Adrenal gland (tissue), 12 donors: ENCODE results near the gene TMBIM6. TPM values are rescaled to one million over a fixed set of nuclear protein-coding genes. Genes with fewer than 3 reads are reported as not detected.
"Not testable (repeated sequence)": the region's sequence is repeated elsewhere in the genome, so short reads cannot be mapped to it uniquely, and the experiment has no call there.

ENCODE experiments used
- DNase-seq, 7 donors: peaks; one replicate each; pipeline ENCODE4 v3.0.0-alpha.2; 2019 to 2020
- H3K27ac ChIP-seq, 5 donors: fragments of 200-600 bp; sonication (generic) in 4 of 5; 1 replicate in 3 of 5; 2 replicates in 2 of 5; pipeline versions ENCODE4 v1.5.1 to v1.8.0; 2016 to 2020; ENCODE audit warnings: mild to moderate bottlenecking in 1 of 5
- H3K27me3 ChIP-seq: fragments of 200-600 bp; 2 replicates; pipeline ENCODE4 v1.8.0; 2021
- H3K36me3 ChIP-seq, 2 donors: fragments of 200-600 bp; replicated peaks in 1 of 2; 1 replicate in 1 of 2; 2 replicates in 1 of 2; pipeline versions ENCODE4 v1.5.1 to v1.8.0; 2018 to 2022
- H3K4me1 ChIP-seq, 2 donors: fragments of 200-600 bp; replicated peaks in 1 of 2; 1 replicate in 1 of 2; 2 replicates in 1 of 2; pipeline versions ENCODE4 v1.5.1 to v1.8.0; 2018 to 2021
- H3K4me3 ChIP-seq, 4 donors: fragments of 200-600 bp; sonication (generic) in 3 of 4; one replicate each; pipeline ENCODE4 v1.5.1; 2016 to 2018
- H3K9me3 ChIP-seq, 3 donors: fragments of 200-600 bp; sonication (generic) in 1 of 3; replicated peaks in 1 of 3; 1 replicate in 2 of 3; 2 replicates in 1 of 3; pipeline versions ENCODE4 v1.5.1 to v1.8.0; 2016 to 2021
- POLR2A ChIP-seq, 2 donors: fragments of 450-650 bp; IDR thresholded peaks; one replicate each; pipeline ENCODE4 v1.6.1; 2017; ENCODE audit warnings: antibody characterized with exemption in 2 of 2, mild to moderate bottlenecking in 2 of 2, moderate library complexity in 1 of 2
- WGBS, 4 donors: extraction: QIAGEN DNeasy Blood & Tissue Kit in 2 of 4; methylation state at CpG; one replicate each; pipeline versions ENCODE4 v1.1.5 to v1.1.7; 2013 to 2017; 5-methylcytosine and 5-hydroxymethylcytosine counted together
- intact Hi-C, 2 donors: fragments of 100-400 bp; cut with DNase I; formaldehyde crosslinking; loops; one replicate each; pipeline versions ENCODE4 v1.14.1 to v1.15.0; 2022 to 2023
- polyA plus RNA-seq, 3 donors: library from polyadenylated mRNA; stranded (reverse); fragments of 200-250 nt in 2 of 3; fragments of 350-450 nt in 1 of 3; fragmentation: Illumina TruSeq in 1 of 3; extraction: RNeasy Lipid Tissue Mini Kit (QIAGEN cat#74804) in 1 of 3; gene quantifications; one replicate each; pipeline ENCODE4 v1.2.3, GENCODE V29; 2013 to 2014
- total RNA-seq, 9 donors: library from RNA; depleted of rRNA in 4 of 9; stranded (reverse); fragments of >200 nt in 4 of 9; fragments of 120-200 nt in 1 of 9; fragmentation: NEBNext Ultra II Directional in 1 of 9; extraction: Animal tissue kit (Norgen Biotek cat#: 25700) in 1 of 9; gene quantifications; one replicate each; pipeline versions ENCODE4 v1.1.0 to v1.2.4, GENCODE V29; 2013 to 2023
- TF ChIP-seq, protein P1 (sequence below), 6 experiments: fragments of 450-650 bp in 4 of 6; fragments of 200-600 bp in 2 of 6; sonication (generic) in 1 of 6; IDR thresholded peaks; 1 replicate in 5 of 6; 2 replicates in 1 of 6; pipeline versions ENCODE4 v1.5.1 to v1.8.0; 2016 to 2021; ENCODE audit warnings: antibody characterized with exemption in 6 of 6, mild to moderate bottlenecking in 2 of 6, moderate library complexity in 1 of 6
- donor health status: healthy with polysubstance abuse.
- donor health status: Bipolar disorder and iron deficiency.
- donor health status: DM: yes; HTN: yes; CAD: no.
- donor health status: DM: no; HTN: no; CAD: no.
- donor health status: DM: no; HTN: no; CAD: no.
- donor health status: DM: yes; HTN: yes; CAD: no.

Gene TMBIM6
- total and polyA plus RNA-seq, 12 donors = 134 to 874 (median 718) TPM

GRCh38 chr12:49708851-49709250 is 32.5 kb upstream of the TMBIM6 start:
- TF ChIP-seq, protein P1, sequence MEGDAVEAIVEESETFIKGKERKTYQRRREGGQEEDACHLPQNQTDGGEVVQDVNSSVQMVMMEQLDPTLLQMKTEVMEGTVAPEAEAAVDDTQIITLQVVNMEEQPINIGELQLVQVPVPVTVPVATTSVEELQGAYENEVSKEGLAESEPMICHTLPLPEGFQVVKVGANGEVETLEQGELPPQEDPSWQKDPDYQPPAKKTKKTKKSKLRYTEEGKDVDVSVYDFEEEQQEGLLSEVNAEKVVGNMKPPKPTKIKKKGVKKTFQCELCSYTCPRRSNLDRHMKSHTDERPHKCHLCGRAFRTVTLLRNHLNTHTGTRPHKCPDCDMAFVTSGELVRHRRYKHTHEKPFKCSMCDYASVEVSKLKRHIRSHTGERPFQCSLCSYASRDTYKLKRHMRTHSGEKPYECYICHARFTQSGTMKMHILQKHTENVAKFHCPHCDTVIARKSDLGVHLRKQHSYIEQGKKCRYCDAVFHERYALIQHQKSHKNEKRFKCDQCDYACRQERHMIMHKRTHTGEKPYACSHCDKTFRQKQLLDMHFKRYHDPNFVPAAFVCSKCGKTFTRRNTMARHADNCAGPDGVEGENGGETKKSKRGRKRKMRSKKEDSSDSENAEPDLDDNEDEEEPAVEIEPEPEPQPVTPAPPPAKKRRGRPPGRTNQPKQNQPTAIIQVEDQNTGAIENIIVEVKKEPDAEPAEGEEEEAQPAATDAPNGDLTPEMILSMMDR (IDR thresholded peaks at IDR 0.05) = no peak
- TF ChIP-seq POLR2A (IDR thresholded peaks at IDR 0.05) = no peak
- intact Hi-C loops = loop anchor here in 1 of 2 donors (2.0 kb wide), 1 partner anchor 64 kb away; no protein-coding TSS in a partner anchor
- DNase-seq = no peak
- Histone ChIP-seq H3K36me3 (no peaks in the 10 kb centered on the region), H3K4me1 (peaks cover 0 to 18% of the 10 kb centered on the region in 2 donors), H3K4me3 (no peak overlapping the region), H3K27ac (no peak overlapping the region), H3K27me3 (no peaks in the 10 kb centered on the region), H3K9me3 (no peaks in the 10 kb centered on the region)
- 69 to 88% (median 83%) methylated on average over 3 of the region's 3 CpGs for WGBS, 4 donors

GRCh38 chr12:49713952-49714351 is 27.4 kb upstream of the TMBIM6 start:
- H3K27ac ChIP-seq, H3K9me3 ChIP-seq, DNase-seq, intact Hi-C loops, H3K36me3 ChIP-seq, H3K4me3 ChIP-seq, H3K4me1 ChIP-seq, H3K27me3 ChIP-seq: not testable (repeated sequence)
- WGBS, 4 donors = 92 to 100% (median 97%) methylated on average over 2 to 3 of the region's 3 CpGs

- Histone ChIP-seq H3K27me3 (peaks cover 6% of the 10 kb centered on the region), H3K4me3 (no peak overlapping the region), H3K27ac (no peak overlapping the region), H3K36me3 (no peaks in the 10 kb centered on the region), H3K9me3 (no peaks in the 10 kb centered on the region), H3K4me1 (peaks cover 0 to 5% of the 10 kb centered on the region in 2 donors)
- intact Hi-C loops = no loop called here
- DNase-seq = no peak
- 63 to 78% (median 68%) methylated on average over 2 of the region's 2 CpGs for WGBS, 4 donors
- no peak for TF ChIP-seq POLR2A (IDR thresholded peaks at IDR 0.05)
- TF ChIP-seq, protein P1 (IDR thresholded peaks at IDR 0.05) = no peak
Observed at GRCh38 chr12:49716553-49716952, 24.8 kb upstream of the TMBIM6 start.

DNA sequence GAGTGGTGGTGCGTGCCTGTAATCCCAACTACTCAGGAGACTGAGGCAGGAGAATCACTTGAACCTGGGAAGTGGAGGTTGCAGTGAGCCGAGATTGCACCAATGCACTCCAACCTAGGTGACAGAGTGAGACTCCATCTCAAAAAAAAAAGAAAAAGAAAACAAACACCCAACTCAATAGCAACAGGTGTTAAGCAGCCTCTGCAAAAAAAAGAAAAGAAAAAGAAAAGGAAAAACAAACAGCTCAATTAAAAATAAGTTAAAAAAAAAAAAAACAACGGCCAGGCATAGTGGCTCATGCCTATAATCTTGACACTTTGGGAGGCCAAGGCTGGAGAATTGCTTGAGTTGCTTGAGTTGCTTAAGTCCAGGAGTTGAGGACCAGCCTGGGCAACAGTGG is 23.6 kb upstream of the TMBIM6 start:
- H3K27me3 ChIP-seq, DNase-seq, H3K9me3 ChIP-seq, H3K36me3 ChIP-seq, H3K4me3 ChIP-seq, H3K27ac ChIP-seq, H3K4me1 ChIP-seq, intact Hi-C loops: not testable (repeated sequence)
- WGBS, 4 donors = 75 to 90% (median 82%) methylated on average over 3 of the region's 3 CpGs

DNA sequence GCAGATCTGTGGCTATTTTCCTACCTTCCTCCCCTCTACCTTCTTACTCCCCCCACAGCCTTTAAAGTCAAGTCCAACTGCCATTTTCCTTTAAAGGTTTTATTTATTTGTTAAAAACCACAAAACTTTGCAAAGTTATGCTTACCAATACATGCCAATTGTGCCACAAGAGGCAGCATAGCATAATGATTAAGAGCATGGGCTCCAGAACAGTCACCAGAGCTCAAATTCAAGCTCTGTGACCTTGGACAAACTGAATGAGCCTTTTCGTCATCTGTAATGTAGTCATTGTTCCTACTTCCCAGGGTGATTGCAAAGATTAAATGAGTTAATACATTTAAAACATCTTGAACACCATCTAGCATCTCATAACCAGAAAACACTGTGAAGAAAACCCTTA is 21.1 kb upstream of the TMBIM6 start:
- no peak for TF ChIP-seq POLR2A (IDR thresholded peaks at IDR 0.05)
- TF ChIP-seq, protein P1 (IDR thresholded peaks at IDR 0.05) = peak; percentile 13 to 52 (median 39)
- intact Hi-C loops = no loop called here
- no peaks in the 10 kb centered on the region for H3K36me3 ChIP-seq
- H3K27ac ChIP-seq = no peak overlapping the region
- H3K4me1 ChIP-seq = peaks cover 0 to 5% of the 10 kb centered on the region in 2 donors
- H3K4me3 ChIP-seq = no peak overlapping the region
- peaks cover under 1% of the 10 kb centered on the region for H3K27me3 ChIP-seq
- DNase-seq = peak; percentile 35 to 69 (median 46)
- 13 to 36% (median 22%) methylated on average over 1 of the region's 1 CpG for WGBS, 4 donors
- no peaks in the 10 kb centered on the region for H3K9me3 ChIP-seq

DNA sequence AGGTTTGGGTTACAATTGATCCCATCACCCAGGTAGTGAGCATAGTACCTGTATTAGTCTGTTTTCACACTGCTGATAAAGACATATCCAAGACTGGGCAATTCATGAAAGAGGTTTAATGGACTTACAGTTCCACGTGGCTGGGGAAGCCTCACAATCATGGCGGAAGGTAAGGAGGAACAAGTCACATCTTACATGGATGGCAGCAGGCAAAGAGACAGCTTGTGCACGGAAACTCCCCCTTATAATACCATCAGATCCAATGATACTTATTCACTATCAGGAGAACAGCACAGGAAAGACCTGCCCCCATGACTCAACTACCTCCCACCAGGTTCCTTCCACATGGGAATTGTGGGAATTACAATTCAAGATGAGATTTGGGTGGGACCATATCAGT is 20.0 kb upstream of the TMBIM6 start:
- H3K27me3 ChIP-seq, DNase-seq, intact Hi-C loops, H3K4me3 ChIP-seq, H3K9me3 ChIP-seq, H3K27ac ChIP-seq, H3K4me1 ChIP-seq, H3K36me3 ChIP-seq: not testable (repeated sequence)
- 83 to 97% (median 90%) methylated on average over 3 of the region's 3 CpGs for WGBS, 4 donors
